Epithelial cell of esophagus (primary cell): ENCODE results near the gene ARID1B.

ENCODE experiments used
- DNase-seq: peaks from one replicate; pipeline ENCODE4 v3.0.0; 2010; ENCODE audit warnings: low read depth
- H3K4me3 ChIP-seq: 2 replicates; pipeline ENCODE4 v1.5.1; 2011; ENCODE audit warnings: mild to moderate bottlenecking, low read length, control low read depth
- TF ChIP-seq, protein P1 (sequence below): IDR thresholded peaks from 2 replicates; pipeline ENCODE4 v1.5.1; 2011; ENCODE audit warnings: low read depth, mild to moderate bottlenecking, low read length, control low read depth, inconsistent platforms; ENCODE audit not compliant: insufficient read depth; ENCODE audit errors: missing control alignments

ARID1B gene

DNA sequence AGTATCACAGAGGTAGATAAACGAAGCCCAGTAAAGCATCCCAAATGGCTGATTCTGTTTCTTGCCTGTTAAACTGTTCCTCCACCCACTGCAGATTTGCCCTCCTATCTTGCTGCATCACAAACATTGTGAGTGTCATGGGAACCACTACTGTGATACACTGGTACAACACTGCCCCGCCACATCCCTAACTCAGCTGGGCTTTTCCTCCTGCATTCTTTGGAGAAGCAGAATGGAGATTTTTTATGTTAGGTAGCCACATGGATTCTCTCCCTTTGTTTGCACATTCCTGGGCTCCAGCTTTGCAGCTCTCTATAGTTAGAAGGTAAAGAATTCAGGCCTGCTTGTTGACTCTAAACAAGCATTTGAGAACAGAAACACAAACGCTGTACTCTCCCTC lies 312.1 kb downstream of the ARID1B start:
- DNase-seq, result no peak
- TF ChIP-seq, protein P1, sequence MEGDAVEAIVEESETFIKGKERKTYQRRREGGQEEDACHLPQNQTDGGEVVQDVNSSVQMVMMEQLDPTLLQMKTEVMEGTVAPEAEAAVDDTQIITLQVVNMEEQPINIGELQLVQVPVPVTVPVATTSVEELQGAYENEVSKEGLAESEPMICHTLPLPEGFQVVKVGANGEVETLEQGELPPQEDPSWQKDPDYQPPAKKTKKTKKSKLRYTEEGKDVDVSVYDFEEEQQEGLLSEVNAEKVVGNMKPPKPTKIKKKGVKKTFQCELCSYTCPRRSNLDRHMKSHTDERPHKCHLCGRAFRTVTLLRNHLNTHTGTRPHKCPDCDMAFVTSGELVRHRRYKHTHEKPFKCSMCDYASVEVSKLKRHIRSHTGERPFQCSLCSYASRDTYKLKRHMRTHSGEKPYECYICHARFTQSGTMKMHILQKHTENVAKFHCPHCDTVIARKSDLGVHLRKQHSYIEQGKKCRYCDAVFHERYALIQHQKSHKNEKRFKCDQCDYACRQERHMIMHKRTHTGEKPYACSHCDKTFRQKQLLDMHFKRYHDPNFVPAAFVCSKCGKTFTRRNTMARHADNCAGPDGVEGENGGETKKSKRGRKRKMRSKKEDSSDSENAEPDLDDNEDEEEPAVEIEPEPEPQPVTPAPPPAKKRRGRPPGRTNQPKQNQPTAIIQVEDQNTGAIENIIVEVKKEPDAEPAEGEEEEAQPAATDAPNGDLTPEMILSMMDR, result no peak
- no peak overlapping the region for H3K4me3 ChIP-seq

DNA sequence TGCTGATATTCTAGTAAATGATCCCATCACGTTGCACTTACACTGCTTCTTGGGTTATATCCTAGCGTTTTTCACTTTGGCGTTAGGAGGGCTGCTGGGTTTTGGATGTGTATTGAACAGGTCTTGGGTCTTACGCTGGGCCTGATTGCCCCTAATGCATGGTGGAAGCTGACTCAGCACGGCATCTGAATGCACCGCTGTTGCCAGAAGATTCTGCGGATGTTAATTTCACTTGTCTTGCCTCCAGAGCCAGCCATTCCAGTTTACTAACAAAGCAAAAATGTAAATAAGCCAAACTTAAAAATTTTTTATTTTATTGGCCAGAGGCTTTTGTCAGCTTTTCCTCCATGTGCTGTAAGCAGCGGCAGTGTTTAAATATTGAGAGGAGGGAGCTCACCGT lies 312.7 kb downstream of the ARID1B start:
- TF ChIP-seq, protein P1, result no peak
- no peak for DNase-seq
- no peak overlapping the region for H3K4me3 ChIP-seq

DNA sequence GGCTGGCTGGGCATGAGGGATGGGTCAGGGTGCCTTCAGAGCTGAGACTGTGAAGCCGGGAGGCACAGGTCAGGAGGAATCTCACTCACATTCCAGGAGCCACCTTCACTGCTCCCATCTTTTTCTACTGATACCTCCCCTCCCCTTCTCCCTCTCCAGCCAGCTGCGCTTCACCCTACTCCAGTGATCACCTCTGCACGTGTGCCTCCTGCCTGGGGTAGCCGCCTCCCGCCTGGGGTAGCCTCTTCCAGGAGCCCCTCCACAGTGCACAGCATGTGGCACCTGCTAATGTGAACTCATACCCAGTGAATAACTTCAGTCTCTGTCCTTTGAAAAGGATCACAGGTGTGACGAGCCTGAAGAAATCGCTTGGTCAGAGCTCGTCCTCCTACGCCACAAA lies 313.6 kb downstream of the ARID1B start:
- TF ChIP-seq, protein P1, result no peak
- H3K4me3 ChIP-seq, result no peak overlapping the region
- DNase-seq, result no peak

DNA sequence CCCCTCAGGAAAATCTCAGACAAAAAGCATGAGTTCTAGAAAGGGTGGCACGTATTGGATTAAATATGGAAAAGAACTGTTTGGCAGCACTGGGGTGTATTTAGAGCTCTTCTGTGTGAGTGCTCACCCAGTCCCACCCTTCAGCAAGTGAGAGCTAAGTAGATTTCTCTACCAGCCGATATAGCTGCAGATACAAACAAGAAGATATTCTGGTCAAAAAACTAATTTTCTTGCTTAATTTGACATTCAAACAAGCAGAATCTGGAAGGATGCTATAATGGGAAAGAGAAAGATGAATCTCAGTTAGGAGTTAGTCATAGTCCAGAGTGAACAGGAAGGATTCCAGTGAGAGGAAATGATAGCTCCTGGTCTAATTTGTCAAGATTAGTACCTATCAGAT lies 314.1 kb downstream of the ARID1B start:
- no peak overlapping the region for H3K4me3 ChIP-seq
- DNase-seq, result no peak
- TF ChIP-seq, protein P1, result no peak

DNA sequence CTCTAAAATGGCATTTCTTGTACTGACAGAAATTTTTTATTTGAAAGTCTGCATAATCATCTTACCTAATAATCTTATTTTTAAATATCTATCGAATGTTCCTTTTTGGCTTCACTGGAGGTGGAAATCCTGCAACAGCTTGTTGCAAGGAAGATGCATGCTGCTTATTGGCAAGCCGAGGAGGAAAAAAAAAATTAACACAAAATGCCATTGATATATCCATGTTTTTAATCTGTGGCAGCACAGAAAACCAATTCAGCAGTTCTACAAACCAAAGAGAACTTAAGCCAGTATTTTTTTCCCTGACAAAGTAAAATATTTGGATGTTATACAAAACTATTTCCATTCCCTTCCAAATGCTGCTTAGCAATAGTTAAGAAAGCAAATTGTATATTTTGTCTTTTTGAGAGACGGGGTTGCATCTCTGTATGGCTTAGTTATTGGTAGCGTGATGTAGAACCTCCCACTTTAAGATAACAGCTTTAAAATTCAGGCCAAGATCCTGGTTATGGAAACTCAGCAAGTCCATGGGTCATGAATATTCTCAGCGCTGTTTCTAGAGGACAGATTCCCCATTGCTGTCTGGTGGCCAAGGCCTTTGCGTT lies 314.8 kb downstream of the ARID1B start:
- no peak overlapping the region for H3K4me3 ChIP-seq
- TF ChIP-seq, protein P1, result no peak
- no peak for DNase-seq

DNA sequence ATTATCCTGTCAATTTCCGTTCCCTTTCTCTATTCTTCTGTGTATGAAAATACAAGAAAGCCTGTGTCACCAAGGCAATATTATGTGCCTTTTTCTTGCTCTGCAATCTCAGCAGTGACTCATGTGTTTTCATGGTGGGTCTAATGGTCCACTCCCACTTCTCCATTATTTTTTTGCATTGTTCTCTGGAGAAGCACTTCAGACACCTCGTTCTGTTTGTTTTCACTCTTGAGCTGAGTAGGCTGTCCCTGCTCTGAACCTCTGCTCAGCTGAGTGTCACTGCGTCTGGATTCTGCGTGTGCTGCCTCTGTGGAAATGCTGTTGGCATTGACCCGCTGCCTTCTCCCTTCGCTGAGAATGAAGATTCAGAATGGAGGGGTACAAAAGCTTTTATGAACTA lies 315.6 kb downstream of the ARID1B start:
- no peak overlapping the region for H3K4me3 ChIP-seq
- TF ChIP-seq, protein P1, result no peak
- DNase-seq, result no peak

DNA sequence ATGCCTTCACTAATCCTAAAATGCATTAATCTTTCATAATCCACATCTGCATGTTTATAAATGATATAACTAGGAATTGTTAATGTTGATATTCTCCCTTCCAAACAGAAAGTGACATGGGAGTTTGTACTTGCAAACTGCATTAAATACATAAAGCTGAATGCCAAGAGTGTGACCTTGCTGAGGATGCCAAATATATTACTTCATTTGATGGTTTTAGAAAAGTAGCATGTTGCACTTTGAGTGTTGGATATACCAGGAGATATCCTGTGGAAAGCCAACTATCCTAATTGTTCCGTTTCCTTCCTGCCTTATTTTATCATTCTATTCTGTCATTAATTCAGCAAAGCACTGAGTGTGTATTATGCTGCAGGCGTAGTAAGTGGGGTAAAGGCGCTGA lies 316.4 kb downstream of the ARID1B start:
- DNase-seq, result no peak
- no peak overlapping the region for H3K4me3 ChIP-seq
- TF ChIP-seq, protein P1, result no peak
